GM06990 (cell line): ENCODE data around the gene RIC1.
A peak's percentile ranks its signal among the peaks of the same experiment; 100 is the strongest.
"Not testable (repeated sequence)": the region's sequence is repeated elsewhere in the genome, so short reads cannot be mapped to it uniquely, and the experiment has no call there.

ENCODE experiments used
- DNase-seq: peaks from one replicate; pipeline ENCODE4 v3.0.0-alpha.2; 2011; ENCODE audit not compliant: insufficient read length; ENCODE audit errors: extremely low read depth
- H3K27me3 ChIP-seq: replicated peaks from 2 replicates; pipeline ENCODE4 v1.6.0; 2011; ENCODE audit warnings: low read length; ENCODE audit not compliant: control insufficient read depth, insufficient read depth
- H3K36me3 ChIP-seq: 2 replicates; pipeline ENCODE4 v1.5.1; 2011; ENCODE audit warnings: low read length; ENCODE audit not compliant: control insufficient read depth, insufficient read depth
- H3K4me3 ChIP-seq: replicated peaks from 2 replicates; pipeline ENCODE4 v1.5.1; 2011; ENCODE audit warnings: low read depth, mild to moderate bottlenecking, control low read depth, low read length
- TF ChIP-seq, protein P1 (sequence below): IDR thresholded peaks from 2 replicates; pipeline ENCODE4 v1.5.1; 2011; ENCODE audit warnings: low read length, control low read depth, mild to moderate bottlenecking, inconsistent platforms; ENCODE audit not compliant: insufficient read depth, poor library complexity, severe bottlenecking

The RIC1 gene

DNA sequence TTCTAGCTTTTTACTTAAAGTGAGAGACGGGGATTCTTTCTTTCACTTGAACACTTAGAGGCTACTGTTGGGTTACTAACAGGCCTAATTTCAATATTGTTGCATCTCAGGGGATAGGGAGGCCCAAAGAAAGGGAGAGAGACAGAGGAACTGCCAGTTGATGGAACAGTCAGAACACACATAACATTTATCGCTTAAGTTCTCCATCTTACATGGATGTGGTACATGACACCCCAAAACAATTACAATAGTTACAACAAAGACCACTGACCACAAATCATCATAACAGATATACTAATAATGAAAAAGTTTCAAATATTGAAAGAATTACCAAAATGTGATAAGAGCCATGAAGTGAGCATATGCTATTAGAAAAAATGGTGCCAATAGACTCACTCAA is 4.3 kb upstream of the RIC1 start:
- H3K4me3 ChIP-seq: no peak overlapping the region
- no peaks in the 10 kb centered on the region for H3K27me3 ChIP-seq
- H3K36me3 ChIP-seq: no peaks in the 10 kb centered on the region; the same call in 1 of the 2 replicates
- TF ChIP-seq, protein P1, sequence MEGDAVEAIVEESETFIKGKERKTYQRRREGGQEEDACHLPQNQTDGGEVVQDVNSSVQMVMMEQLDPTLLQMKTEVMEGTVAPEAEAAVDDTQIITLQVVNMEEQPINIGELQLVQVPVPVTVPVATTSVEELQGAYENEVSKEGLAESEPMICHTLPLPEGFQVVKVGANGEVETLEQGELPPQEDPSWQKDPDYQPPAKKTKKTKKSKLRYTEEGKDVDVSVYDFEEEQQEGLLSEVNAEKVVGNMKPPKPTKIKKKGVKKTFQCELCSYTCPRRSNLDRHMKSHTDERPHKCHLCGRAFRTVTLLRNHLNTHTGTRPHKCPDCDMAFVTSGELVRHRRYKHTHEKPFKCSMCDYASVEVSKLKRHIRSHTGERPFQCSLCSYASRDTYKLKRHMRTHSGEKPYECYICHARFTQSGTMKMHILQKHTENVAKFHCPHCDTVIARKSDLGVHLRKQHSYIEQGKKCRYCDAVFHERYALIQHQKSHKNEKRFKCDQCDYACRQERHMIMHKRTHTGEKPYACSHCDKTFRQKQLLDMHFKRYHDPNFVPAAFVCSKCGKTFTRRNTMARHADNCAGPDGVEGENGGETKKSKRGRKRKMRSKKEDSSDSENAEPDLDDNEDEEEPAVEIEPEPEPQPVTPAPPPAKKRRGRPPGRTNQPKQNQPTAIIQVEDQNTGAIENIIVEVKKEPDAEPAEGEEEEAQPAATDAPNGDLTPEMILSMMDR: no peak
- peak; percentile 28 for DNase-seq

DNA sequence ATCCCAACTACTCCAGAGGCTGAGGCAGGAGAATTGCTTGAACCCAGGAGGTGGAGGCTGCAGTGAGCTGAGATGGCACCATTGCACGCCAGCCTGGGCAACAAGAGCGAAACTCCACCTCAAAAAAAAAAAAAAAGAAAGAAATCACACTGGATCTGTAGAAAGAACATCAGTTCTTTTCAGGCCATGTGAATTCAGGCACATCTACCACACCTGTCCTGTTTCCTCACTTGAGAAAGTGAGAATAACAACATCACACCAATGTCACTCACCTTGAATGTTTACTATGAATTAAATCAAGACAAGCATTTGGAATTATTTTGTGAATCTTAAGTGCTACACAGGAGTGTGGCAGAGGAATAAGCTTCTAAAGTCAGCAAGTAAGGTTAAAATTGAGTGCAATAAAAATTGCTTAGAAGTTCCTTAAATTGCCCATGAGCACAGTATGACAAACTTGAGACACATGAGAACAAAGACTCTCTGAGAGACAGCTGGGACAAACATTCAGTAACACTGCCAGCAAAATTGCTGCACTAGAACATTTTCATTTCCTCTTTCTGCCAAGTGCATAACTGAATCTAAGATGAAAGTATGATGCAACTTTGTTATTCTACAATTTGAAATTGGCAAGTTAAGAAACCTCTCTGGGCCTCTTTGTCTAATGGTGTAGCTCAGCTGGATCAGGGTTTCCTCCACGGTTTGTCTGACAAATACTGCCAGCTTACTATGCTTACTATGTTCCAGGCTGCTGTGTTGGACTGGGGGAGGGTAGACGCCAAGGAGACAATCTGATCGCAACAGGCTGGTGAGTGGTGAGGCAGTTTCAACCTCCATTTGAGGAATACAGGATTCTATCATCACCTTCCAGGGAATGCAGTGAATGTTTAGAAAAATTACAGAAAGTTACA is 1.9 kb upstream of the RIC1 start:
- Histone ChIP-seq H3K36me3 (no peaks in the 10 kb centered on the region), H3K4me3 (peak overlapping the region; percentile 95), H3K27me3 (no peaks in the 10 kb centered on the region)
- TF ChIP-seq, protein P1: no peak
- DNase-seq: peak; percentile 84

DNA sequence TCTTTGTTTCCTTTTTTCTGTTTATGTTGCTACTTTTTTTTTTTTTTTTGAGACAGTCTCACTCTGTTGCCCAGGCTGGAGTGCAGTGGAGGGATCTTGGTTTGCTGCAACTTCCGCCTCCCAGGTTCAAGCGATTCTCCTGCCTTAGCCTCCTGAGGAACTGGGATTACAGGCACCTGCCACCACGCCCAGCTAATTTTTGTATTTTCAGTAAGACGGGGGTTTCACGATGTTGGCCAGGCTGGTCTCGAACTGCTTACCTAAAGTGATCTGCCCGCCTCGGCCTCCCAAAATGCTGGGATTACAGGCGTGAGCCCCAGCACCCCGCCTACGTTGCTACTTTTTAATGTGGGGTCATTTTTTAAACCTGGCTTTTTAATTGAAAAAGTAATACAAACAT is 1.2 kb upstream of the RIC1 start:
- peak overlapping the region; percentile 95 for H3K4me3 ChIP-seq
- peak; percentile 25 for DNase-seq
- not testable (repeated sequence) for H3K27me3 ChIP-seq, H3K36me3 ChIP-seq

DNA sequence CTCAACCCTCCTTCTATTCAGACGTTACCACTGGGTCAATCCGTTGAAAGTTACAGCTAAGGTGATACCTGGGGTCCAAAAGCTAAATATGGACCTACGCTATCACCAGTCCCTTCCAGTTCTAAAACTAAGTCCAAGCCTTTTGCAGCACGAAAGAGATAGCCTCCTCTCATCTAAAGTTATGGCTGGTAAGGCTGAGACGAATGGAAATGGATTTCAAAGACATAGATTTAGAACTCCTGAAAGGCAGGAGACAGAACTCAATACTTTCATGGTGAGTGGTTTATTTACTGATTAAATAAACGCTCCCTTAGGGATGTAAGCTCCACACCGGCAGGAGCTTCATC is 751 bp upstream of the RIC1 start:
- Histone ChIP-seq H3K4me3 (peak overlapping the region; percentile 95), H3K36me3 (no peaks in the 10 kb centered on the region), H3K27me3 (no peaks in the 10 kb centered on the region)
- TF ChIP-seq, protein P1: no peak
- DNase-seq: no peak

DNA sequence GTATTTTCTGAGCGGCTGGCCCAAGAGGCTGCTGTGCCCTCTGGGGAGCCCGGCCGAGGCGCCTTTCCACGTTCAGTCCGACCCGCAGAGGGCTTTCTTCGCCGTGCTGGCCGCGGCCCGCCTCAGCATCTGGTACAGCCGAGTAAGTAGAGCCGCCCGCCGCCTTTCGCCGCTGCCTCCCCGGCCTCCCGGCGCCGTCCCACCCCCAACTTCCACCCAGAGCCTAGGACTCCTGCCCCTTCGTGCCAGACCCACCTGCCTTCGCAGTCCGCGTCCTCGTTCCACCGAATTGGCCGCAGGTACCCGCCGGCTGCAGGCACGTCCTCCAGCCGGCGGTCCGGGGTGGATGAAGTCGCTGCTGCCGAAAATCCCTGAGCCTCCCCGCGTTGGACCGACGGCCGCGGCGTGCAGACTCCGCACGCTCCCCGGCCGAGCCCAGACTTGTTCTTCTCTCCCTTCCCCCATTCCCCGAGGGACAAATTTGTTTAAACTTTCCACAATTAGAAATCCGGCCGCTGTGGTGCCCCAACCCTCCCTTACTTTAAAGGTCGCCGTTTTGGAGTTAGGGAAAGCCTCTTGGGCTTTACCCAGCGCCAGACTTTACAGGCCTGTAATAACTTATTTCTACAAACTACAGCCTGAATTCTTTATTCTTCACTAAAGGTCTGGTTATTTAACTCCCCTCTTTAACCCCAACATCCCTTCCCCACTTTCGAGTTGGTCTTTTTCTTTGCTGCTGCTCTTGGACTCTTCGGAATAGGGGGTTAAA is 589 bp downstream of the RIC1 start:
- no peaks in the 10 kb centered on the region for H3K27me3 ChIP-seq
- H3K36me3 ChIP-seq: no peaks in the 10 kb centered on the region
- peak; percentile 79 for DNase-seq
- TF ChIP-seq, protein P1: no peak
- peak overlapping the region; percentile 95 for H3K4me3 ChIP-seq

DNA sequence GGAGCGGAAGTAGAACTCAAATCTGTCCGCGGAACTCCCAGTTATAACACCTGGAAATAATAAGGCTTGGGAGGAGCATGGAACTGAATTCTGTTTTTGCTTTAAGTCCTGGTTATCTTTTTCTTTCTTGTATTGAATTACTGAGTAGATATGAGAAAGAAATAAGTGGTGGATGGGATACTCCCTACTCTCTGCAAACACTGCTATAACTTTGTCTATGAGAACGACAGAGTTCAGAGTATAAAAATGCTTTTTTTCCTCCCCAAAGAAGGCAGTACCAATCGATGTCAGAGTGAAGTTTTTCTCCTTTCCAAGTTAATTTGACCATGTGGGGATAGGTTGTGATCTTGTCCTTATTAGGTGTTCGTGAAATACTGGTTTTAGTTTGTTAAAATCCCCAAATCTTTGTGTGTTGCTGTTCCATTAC is 1.2 kb downstream of the RIC1 start:
- Histone ChIP-seq H3K36me3 (no peaks in the 10 kb centered on the region), H3K4me3 (peak overlapping the region; percentile 95), H3K27me3 (no peaks in the 10 kb centered on the region)
- TF ChIP-seq, protein P1: no peak
- peak; percentile 15 for DNase-seq
